GM18526 (cell line): ENCODE data around the gene ELANE.

Source experiments
- POLR2A ChIP-seq: IDR thresholded peaks from 3 replicates; pipeline ENCODE4 v1.6.1; 2011; ENCODE audit not compliant: insufficient read length; ENCODE audit errors: extremely low read depth

Gene ELANE

DNA sequence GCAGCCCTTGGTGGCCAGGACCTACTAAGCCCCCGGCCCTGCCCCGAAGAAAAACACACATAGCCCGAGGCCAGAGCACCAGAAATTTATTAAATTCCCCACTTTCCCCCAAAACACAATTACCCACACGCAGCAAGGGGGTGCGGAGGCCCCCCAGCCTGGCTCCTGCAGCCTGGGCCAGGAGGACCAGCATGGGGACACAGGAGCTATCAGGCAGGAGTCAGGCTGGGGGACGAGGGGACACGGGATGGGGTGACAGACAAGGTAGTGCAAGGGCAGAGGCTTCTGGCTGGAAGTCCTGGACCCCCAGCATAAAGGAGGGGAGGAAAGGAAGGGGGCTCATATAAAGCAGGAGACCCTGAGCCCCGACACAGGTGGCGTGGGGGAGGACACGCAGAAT, 44.3 kb downstream of the ELANE start:
- TF ChIP-seq POLR2A, result no peak

DNA sequence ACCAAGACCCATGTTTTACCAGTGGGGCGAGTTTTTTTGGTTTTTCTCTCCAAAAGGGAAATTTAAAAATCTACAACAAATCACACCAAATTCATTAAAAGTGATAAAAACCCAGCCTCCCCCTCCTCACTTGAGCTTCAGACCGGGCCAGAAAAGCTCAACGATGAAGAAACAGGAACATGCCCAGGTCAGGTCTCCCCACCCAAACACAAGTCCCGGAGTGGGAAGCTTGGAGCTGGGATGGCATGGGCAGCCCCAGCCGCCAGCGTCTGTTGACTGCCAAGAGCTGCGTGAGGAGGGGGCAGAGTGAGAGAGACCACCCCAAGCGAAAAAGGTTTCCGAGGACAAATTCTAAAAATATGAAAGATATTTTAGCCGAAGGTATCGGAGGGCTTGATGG, 44.9 kb downstream of the ELANE start:
- TF ChIP-seq POLR2A, result no peak

DNA sequence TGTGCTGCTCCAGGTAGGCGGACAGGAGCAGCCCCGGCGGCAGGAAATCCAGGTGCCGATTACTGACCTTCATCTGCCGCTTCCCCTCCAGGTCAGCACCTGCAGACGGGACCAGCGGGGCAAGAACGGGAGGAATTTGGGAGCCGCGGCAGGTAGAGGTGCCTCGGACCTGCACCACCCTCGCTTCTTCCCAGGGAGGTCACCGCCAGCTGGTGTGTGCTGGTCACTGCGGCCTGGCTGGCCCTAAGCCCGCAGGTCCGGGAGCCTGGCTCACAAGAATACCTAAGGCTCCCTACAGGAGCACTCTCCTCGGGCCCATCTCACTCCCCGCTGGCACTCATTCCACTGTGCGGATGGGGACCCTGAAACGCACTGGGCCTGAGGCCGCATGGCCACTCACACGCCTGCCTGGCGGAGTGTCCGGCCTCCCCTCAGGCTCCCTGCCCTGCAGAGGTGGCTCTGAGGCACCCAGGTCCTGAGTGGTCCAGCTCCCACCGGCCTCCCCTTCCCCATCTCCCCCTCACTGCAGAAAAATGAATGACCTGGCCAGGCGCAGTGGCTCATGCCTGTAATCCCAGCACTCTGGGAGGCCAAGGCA, 45.4 kb downstream of the ELANE start:
- no peak for TF ChIP-seq POLR2A

GRCh38 chr19:898663-899062, 46.6 kb downstream of the ELANE start:
- TF ChIP-seq POLR2A, result no peak

DNA sequence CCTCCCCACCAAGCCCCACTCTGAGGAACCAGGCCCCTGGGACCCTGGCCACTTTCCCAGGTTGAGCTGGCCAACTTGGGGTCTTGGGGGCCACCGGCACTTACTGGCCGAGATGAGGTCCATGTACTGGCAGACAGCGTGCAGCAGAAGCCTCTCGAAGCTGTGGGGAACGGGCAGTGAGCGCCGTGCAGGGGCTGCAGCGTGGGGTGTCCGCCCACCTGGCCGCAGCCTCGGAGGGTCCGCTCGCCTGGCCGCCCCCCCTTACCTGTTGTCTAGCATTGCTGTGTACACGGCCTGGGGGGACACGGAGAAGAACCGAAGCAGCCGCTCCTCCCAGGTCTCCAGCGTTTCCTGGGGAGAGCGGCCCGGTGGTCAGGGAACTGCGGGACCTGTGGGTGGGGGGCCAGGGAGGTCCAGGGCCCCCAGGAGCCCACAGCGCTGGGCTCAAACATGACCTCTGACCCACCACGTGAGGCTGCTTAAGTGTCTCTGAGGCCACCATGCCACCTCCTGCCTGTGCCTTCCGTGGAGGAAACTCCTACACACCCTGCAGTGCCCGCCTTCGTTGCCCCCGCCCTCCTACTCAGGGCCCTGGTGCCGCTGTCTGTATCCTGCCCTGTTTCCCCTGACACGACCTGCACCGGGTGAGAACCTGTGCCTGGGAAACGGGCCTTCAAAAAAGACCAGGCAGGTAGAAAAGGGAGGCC, 47.4 kb downstream of the ELANE start:
- no peak for TF ChIP-seq POLR2A

DNA sequence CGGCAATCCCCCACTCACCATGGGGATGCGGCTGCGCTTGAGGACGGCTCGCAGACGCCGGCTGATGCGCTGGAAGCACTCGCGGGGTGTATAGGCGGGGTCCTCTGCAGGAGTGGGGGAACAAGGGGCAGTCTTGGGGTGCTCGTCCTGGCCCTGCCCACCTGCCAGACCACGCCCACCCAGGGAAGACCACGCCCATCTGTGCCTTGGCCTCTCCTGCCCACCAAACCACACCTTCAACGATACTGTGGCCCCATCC, 47.9 kb downstream of the ELANE start:
- TF ChIP-seq POLR2A, result no peak

GRCh38 chr19:900302-901111, 48.4 kb downstream of the ELANE start:
- TF ChIP-seq POLR2A, result no peak

DNA sequence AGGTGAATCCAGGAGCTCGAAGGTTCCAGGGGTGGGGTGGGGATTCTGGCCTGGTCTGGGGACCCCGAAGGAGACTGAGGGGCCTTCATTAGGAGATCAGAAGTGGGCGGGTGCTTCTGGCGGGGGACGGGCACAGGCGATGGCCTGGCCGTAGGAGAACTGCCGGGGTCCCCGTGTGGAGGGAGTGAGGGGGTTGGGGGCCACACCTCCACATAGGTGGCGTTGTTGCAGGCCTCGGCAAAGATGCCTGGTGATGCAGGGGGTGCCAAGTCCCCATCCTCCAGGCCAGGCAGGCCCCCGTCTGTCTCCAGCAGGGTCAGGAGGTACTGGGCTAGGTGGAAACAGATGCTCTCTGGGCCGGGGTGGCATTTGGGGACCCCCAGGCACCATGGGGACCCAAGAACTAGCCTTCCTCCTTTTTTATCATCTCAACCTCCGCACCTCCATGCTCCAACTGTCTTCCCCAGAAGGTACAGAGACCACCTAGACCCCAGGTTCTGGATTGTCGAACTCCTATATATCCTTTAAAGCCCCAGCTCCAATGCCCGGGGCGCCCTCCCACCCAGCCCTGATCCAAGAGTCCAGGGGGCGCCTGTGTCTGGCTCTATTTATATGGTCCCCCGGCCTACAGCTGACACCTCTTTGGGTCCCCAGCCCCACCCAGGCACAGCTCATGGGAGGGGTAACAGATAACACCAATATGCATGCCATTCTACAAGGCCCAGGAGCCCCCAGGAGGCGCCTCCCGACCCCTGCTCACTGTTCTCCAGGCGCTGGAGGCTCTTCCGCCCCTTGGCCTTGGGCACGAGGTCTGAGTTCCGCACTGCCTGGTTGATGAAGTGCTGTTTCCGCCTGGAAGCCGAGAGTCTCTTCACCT, 49.4 kb downstream of the ELANE start:
- TF ChIP-seq POLR2A, result no peak

GRCh38 chr19:902093-902370, 49.9 kb downstream of the ELANE start:
- TF ChIP-seq POLR2A, result no peak

- no peak for TF ChIP-seq POLR2A
These were observed 50.5 kb downstream of the ELANE start for GRCh38 chr19:902446-903226.

DNA sequence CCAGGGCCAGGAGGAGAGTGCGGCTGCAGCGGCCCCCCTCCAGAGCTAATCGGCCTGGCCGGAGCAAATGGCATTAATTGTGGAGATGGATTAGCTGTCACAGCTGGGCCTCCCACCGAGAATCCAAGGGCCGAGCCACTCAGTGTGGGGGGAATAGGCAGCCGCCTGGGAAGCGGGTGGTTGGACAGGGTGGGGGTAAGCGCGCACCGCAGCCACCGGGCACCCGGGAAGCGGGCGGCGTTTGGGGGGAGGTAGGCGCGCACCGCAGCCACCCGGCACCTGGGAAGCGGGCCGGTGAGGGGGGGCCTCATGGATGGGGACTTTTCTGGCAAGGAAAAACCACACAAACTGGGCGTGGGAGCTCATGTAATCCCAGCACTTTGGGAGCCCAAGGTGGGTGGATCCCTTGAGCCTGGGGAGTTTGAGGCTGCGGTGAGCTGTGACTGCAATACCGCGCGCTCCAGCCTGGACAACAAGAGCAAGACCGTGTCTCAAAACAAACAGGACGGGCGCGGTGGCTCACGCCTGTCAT, 51.2 kb downstream of the ELANE start:
- TF ChIP-seq POLR2A, result no peak

GRCh38 chr19:904545-904944, 52.4 kb downstream of the ELANE start:
- no peak for TF ChIP-seq POLR2A
